COLO668 (cell line): ENCODE results near the gene HEATR3.
"Not testable (repeated sequence)": the region's sequence is repeated elsewhere in the genome, so short reads cannot be mapped to it uniquely, and the experiment has no call there.

Experiments used
- DNase-seq: peaks from one replicate; lab custom pipeline; 2025; ENCODE audit not compliant: unreplicated experiment; lab: John Stamatoyannopoulos, UW

Gene HEATR3

DNA sequence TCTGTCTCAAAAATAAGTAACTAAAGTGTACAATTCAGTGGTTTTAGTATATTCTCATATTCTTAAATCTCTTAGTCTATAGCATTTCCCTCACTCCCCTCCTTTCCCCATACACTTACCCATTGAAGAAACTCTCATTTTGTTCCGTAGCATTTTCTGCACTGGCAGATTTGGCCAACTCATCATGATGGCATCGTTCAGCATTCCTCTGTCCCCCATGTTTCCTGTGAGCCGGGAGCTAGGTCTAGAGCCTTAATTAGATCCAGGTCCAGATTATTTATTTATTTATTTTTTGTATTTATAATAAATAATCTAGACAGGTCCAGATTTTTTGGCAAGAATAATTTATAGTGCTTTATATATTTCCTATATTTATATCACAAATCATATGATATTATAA is 31.0 kb downstream of the HEATR3 start:
- DNase-seq = no peak

DNA sequence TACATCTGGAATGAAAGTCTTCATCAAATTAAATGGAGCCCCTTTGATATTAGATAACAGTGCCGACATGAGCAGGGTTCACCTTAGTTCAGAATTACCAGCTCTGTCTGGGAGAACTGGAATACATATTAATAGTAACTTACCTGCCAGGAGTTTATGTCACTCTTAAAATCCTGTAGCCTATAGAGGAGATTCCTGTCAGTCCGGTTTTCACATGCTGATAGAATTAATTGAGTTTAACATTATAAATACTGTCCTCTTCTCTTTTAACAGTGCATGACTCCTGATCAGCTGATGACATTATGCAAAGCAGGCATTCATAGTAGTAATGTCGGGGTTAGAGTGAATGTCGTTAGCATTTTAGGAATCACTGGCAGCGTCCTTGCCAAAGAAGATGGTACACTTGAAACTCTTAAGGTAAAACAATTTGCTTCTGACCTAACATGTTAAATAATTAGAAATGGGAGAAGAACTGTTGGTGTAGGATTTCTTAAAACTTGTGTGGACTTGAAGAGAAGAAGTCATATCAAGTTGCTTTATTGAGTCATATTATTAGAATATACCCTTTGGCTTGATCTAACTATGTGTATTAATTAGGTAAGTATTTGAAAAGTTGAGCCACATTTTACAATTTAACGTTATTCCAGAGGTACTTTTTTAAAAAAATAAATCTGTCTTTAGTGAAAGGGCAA is 34.3 kb downstream of the HEATR3 start:
- no peak for DNase-seq

DNA sequence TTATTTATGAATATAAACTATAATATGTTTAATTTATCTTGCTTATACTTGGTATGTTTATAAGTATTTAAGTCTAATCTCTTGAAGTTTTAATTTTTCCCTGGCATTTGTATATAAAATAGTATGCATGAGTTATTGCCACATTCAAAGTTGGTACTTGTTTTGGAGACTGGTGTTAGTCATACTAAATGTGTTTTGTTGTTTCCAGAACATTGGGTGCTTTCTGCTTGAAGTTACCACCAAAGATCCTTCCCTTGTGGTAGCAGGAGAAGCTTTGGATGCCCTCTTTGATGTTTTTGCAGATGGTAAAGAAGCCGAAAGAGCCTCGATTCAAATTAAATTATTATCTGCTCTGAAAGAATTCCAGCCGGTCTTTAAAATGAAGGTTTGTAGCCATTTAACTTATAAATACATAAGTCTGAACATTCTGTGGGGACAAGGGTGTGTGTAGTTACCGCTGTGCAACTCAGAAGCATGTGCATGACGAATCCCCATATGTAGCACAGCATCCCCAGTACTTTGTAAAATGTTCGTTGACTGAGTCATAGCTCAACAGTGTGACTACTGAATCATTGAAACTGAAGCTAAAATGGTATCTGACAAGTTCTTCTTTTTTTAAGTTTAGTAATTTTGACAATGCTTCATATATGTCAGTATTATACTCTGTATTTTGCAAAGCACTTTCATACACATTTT is 36.4 kb downstream of the HEATR3 start:
- no peak for DNase-seq

DNA sequence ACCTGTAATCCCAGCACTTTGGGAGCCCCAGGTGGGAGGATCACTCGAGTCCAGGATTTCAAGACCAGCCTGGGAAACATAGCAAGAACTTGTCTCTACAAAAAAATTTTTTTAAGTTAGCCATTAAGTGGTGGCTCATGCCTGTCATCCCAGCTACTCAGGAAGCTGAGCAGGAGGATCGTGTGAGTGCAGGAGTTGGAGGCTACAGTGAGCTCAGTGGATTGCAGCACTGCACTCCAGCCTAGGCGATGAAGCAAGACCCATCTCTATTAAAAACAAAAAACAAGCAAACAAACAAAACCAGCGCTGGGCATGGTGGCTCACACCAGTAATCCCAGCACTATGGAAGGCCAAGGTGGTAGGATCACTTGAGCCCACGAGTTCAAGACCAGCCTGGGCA is 38.0 kb downstream of the HEATR3 start:
- no peak for DNase-seq

DNA sequence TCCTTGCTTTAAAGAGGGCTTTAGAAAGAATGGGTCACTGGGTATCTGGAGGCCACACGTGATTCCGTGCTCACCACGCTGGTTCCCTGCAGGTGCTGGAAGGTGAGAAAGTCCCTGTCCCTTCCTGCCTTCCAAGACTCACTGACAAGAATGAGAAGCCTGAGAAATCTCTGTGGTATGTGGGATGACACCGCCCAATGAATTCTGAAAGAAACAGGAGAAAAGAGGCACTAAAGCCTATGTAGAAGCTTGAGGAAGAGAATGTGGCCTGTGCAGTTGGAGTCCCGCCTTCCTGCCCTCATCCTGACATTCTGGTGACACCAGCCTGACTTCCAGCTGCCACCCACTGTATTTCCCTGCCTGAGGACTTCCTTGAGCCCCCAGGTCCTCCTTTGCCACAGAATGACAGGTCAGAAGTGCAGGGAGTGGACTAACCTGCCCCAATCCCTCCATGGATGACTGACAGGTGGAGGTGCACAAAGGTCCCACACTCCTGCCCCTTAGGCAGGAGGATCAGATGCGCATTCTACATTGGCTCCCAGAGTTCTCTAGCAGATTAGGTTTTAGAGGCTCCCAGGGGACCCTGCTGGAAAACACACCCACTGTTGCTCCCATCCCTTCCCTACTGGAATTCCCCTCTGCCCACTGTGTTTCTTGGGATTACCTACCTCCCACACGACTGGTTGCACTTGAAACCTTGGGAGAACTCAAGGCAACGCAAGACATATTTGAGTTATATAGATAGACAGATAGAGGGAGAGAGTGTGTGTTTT is 48.8 kb downstream of the HEATR3 start:
- DNase-seq = no peak

DNA sequence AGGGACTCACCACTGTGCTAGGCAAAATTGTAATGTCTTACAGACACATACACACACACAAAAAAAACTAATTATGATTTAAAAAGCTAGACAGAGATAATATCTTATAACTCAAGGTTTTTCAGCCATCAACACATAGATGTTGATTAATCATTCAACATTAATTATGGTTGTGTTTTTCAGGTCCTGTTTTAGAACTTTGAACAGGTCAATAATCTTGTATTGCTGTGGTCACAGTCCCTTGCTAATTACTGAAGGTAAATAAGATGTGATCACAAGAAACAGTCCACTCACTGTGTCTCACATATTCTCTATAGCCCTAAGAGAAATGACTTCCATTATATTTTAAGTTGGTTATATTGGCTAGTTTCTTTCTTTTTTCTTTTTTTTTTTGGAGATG is 54.9 kb downstream of the HEATR3 start:
- DNase-seq = no peak

DNA sequence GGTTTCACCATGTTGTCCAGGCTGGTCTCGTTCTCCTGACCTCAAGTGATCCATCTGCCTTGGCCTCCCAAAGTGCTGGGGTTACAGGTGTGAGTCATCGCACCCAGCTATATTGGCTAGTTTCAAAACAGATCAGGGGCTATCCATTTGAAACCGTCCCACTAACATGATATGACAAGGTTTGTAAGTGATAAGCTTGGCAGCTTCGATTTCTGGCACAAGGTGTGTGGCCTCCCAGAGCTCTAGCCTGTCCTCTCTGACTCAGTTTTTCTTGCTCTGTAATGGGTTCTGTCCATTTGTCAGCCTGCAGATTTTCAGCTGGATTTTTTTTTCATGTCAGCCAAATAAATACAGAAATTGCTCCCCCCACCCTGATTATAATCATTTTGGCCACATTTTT is 55.5 kb downstream of the HEATR3 start:
- DNase-seq = no peak

DNA sequence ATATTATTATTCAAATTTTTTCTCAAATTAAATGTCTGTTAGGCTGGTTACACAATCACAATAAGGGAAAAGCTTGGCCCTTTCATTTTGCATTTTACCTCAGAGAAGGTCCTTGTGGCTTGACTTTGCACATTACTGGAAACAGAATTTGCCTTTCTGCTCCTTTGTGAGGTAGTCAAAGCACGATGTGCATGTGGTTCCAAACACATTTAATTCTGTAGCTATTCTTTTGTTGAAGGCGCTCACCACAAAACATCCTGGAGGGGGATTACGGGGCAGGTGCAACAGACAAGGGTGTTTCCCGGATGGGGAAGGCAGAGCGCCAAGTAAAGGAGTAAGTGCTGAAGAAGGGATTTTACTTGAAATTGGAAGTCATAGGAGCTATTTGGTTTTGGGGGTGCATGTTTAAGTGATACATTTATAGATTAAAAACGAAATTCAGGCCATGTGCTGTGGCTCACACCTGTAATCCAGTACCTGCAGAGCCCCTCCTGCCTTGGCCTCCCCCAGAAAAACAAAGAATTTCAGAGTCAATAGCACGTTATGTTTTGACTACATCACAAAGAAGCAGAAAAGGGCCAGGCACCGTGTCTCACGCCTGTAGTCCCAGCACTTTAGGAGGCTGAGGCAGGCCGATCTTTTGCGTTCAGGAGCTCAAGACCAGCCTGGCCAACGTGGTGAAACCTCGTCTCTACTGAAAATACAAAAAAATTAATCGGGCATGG is 56.1 kb downstream of the HEATR3 start:
- peak; percentile 4 for DNase-seq

DNA sequence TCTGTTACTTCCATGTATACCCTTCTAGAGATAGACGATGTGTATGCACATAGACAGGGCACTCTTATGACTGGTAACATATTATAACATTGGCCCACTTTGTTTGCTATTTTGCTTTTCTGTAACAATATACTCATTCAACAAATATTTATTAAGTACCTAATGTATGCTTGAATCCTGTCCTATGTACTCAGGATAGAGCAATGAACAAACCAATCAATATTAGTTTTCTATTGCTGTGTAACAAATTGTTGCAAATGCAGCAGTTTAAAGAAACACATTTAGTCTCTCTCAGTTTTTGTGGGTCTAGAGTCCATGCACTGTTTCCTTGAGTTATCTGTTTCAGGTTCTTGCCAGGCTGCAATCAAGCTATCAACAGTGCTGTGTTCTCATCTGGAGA is 57.6 kb downstream of the HEATR3 start:
- DNase-seq = no peak

DNA sequence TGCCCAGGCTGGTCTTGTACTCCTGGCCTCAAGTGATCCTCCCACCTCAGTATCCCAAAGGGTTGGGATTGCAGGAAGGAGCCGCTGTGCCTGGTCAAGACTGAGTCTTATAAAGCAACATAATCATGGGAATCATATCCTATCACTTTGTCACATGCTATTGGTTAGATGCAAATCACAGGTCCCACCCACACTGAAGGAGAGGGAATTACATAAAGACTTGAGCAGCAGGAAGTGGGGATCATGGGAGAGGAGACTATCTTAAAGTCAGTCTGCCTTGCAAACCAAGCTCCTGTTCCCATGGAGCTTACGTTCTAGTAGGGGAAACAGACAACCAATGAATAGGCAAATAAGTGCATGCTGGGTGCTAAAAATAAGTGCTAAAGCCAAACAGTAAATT is 59.0 kb downstream of the HEATR3 start:
- no peak for DNase-seq

DNA sequence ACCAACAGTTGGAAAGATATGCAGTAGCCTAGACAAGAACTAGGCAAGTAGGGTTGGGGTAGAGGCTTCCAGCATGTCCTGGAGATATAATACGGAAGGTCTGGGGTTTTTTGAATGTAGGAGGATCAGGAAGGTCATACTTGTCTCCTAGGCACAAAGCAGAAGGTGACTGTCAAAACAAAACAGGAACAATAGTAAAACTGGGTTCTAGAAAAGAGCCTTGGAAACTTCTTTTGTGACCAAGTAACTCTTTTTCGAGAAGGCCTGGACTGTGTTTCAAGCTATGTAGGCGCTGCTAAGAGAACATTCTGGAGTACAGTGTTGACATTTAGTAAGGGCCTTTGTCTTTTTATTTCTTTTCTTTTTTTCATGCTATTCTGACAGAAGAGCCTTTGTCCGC is 60.4 kb downstream of the HEATR3 start:
- DNase-seq = no peak

DNA sequence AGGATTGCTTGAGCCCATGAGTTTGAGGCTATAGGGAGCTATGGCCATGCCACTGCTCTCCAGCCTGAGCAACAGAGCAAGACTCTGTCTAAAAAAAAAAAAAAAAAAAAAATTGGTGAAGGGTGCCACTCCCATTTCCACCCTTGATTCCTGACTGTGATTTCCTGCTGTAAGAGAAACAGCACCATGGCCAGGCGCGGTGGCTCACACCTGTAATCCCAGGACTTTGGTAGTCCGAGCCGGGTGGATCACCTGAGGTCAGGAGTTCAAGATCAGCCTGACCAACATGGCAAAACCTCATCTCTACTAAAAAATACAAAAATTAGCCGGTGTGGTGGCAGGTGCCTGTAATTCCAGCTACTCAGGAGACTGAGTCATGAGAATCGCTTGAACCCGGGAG is 66.8 kb downstream of the HEATR3 start:
- not testable (repeated sequence) for DNase-seq

DNA sequence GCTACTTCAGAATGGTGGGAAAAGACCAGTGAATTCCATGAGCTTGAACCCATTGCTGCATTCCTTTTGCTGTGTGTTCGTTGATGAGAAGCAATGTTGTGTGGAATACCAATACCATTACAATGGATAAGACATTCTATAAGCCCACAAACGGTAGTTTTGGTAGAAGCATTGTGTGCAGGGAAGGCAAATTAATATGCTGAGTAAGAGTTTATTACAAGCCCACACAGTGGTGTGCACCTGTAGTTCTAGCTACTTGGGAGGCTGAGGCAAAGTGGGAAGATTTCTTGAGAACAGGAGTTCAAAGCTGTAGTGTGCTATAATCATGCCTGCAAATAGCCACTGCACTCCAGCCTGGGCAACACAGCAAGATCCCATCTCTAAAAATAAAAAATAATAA is 67.4 kb downstream of the HEATR3 start:
- no peak for DNase-seq

DNA sequence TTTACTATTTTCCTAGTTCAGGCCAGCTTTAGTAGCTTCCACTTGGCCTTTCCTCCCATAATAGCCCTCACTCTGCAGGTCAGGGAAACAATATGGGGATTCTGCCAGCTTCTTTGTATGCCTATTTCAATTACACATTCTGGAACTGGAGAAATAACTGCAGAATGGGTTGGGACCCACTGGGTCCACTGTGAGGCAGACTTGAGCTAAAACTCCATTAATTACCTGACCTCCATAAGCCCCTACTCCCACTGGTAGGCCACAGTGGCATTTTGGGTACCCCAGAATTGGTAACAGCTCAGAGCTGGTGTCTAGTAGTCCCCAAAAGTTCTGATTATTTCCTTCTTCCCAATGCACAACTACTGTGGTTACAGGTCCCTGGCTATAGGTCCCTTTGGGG is 70.6 kb downstream of the HEATR3 start:
- no peak for DNase-seq

DNA sequence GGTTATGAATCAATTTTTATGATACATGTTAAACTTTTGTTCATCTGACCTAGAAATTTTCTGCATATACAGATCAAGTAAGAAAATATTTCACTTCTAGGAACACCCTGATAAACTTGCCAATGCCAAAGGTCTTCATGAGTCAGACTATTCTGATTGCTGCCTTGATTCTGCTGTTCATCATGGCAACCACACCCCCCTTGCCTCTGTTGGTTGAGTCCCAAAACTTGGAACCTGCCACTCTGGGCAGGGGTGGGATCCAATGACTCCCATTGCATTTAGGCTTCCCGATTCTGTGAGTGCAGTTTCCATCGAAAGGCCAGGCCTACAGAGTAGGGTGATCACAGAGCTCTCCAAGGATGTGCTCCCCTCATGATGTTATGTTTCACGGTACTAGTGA is 71.5 kb downstream of the HEATR3 start:
- no peak for DNase-seq

DNA sequence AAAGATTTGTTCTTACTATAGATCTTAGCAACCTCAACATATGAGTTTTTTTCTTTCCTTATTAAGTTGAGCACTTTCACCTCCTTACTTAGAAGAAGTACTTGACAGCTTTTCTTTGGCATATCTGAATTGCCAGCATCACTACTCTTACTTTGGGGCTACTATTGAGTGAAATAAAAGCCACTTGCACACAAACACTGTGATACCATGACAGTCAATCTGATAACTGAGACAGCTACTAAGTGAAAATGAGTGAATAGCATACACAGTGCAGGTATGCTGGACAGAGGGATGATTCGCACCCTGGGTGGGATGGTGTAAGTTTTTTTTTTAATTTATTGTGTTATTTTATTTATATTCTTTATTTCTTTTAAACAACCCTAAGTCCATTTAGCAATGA is 73.8 kb downstream of the HEATR3 start:
- DNase-seq = no peak

DNA sequence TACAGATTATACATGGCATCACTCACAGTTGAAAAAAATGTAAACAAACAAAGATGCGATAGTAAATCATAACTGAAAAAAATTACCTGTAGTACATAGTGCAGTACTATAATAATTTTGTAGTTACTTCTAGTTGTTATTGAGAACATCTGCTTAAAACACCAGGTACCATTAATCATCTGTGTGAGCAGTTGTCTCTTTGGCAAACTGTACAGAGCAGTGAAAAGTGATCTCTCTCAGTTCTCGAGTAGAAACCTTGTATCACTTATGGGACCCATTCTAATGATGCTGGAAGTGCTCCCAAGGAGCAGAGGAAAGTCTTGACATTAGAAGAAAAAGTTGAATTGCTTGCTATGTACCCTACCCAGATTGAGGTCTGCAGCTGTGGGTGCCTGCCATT is 78.4 kb downstream of the HEATR3 start:
- no peak for DNase-seq

DNA sequence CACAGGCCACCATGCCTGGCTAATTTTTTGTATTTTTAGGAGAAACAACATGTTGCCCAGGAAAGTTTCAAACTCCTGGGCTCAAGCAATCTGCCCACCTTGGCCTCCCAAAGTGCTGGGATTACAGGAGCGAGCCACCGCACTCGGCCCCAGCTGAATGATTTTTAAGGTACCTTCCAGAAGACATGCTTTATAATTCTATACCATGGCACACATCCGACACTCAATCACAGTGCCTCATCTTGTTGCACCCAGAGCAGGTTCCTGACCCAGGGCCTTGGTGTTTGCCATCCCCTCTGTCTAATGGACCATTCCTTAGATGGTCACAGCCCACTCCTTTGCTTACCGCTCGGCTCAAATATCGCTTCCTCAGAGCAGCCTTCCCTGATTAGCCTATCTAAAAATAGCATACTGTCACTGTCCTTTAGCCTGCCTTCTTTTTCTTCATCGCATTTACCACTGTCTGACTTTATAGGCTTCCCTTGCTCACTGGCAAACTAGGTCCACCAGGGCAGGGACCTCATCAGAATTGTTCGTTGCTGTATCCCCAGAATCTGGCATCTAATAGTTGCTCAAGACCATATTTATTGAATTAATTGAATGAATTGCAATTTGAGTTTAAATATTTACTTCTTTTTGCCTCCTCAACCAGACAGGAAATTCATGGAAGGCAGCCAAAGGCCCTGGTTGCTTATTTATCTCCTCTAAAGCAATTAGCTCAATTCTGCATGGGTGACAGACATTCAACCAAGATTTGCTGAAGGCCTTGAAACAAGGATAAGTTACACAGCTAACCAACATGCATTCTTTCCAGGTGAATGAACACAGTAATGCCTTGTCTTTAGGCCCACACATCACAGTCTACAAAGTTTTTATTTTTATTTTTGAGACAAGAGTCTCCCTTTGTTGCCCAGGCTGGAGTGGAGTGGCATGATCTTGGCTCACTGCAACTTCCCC is 81.0 kb downstream of the HEATR3 start:
- no peak for DNase-seq

DNA sequence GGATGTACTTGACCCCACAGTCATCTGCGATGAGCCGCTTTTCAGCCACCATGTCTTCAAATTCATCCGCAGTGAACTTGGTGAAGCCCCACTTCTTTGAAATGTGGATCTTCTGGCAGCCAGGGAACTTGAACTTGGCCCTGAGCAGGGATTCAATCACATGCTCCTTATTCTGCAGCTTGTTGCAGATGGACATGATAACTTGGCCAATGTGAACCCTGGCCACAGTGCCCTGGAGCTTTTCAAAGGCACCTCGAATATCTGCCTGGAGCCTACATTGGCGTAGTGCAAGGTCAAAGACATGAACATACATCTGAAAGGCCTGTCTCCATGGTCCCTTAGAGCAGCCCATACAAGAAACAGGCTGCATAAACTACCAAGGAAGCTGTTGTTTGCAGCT is 85.6 kb downstream of the HEATR3 start:
- no peak for DNase-seq

DNA sequence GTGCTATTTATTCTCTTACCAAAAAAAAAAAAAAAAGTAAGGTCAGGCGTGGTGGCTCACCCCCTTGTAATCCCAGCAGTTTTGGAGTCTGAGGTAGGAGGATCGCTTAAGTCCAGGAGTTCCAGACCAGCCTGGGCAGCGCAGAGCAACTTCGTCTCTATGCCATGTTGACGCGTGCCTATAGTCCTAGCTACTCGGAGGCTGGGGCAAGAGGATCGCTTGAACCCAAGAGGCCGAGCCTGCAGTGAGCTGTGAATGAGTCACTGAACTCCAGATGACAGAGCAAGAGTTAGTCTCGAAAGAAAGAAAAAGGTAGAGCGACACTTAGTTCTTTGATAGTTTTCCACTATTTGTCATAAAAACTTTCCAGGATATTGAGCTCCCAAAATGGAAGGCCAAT is 86.0 kb downstream of the HEATR3 start:
- DNase-seq = no peak
